HepG2 (cell line): ENCODE data around the gene IL21R. TPM values are rescaled to one million over a fixed set of nuclear protein-coding genes. Genes with fewer than 3 reads are reported as not detected.

Experiments used
- IKZF1 ChIP-seq: fragments of 450-650 bp; IDR thresholded peaks from 2 replicates; pipeline ENCODE4 v1.7.1; 2016
- PHF20 ChIP-seq: sonication (generic); formaldehyde crosslinking; IDR thresholded peaks from 2 replicates; pipeline ENCODE4 v1.5.0; 2020; ENCODE audit warnings: mild to moderate bottlenecking, missing genetic modification reagents
- SRSF9 ChIP-seq: fragments of 200-400 bp; formaldehyde crosslinking; IDR thresholded peaks from 2 replicates; pipeline ENCODE4 v1.6.1; 2018; ENCODE audit warnings: borderline replicate concordance, mild to moderate bottlenecking, low read depth, low read length; ENCODE audit not compliant: insufficient read depth, poor library complexity, severe bottlenecking
- THRA ChIP-seq: sonication (generic); formaldehyde crosslinking; IDR thresholded peaks from 2 replicates; pipeline ENCODE4 v1.4.0; 2020; ENCODE audit warnings: missing genetic modification reagents, borderline replicate concordance
- ZGPAT ChIP-seq: IDR thresholded peaks from 2 replicates; pipeline ENCODE4 v1.6.1; 2016; ENCODE audit warnings: mild to moderate bottlenecking
- ZNF235 ChIP-seq: sonication (generic); formaldehyde crosslinking; IDR thresholded peaks from 2 replicates; pipeline ENCODE4 v1.8.1; 2023; ENCODE audit warnings: mild to moderate bottlenecking, missing genetic modification reagents, borderline replicate concordance
- ZNF3 ChIP-seq: IDR thresholded peaks from 2 replicates; pipeline ENCODE4 v1.7.0; 2017; ENCODE audit warnings: inconsistent platforms
- ZNF367 ChIP-seq: sonication (generic); formaldehyde crosslinking; IDR thresholded peaks from 2 replicates; pipeline ENCODE4 v1.4.0; 2020; ENCODE audit warnings: missing genetic modification reagents, borderline replicate concordance
- ZNF646 ChIP-seq: sonication (generic); formaldehyde crosslinking; IDR thresholded peaks from 2 replicates; pipeline ENCODE4 v1.9.0; 2021; ENCODE audit warnings: mild to moderate bottlenecking, missing genetic modification reagents
- polyA plus RNA-seq, 8 experiments: library from polyadenylated mRNA; depleted of rRNA in 3 of 8; stranded (reverse) in 7 of 8; unstranded in 1 of 8; fragments of >200 nt; fragmentation: Illumina TruSeq in 4 of 8; extraction: Trizol in 4 of 8; gene quantifications; 2 replicates each; pipeline versions ENCODE4 v1.2.1 to v1.2.3, GENCODE V29; 2011 to 2016; ENCODE audit warnings: low read depth in 4 of 8, missing spikeins in 1 of 8, mixed read lengths in 1 of 8; ENCODE audit not compliant: insufficient read depth in 1 of 8
- total RNA-seq, 5 experiments: library from RNA; depleted of rRNA; stranded (reverse); fragments of >200 nt; fragmentation: Illumina TruSeq; extraction: Trizol; gene quantifications; 2 replicates each; pipeline ENCODE4 v1.2.3, GENCODE V29; 2016; ENCODE audit warnings: low read depth in 1 of 5

IL21R gene
- total and polyA plus RNA-seq, 2 of the 13 experiments (the other 11 are each of a cell fraction or from before 2014, with no cell fraction given) = 0.49 to 0.64 TPM

GRCh38 chr16:27377666-27378485, 24.1 kb upstream of the IL21R start (continued):
- TF ChIP-seq ZNF646 (CRISPR knock-in tag) (no peak), ZGPAT (no peak), THRA (no peak), ZNF235 (no peak), IKZF1 (no peak), ZNF367 (no peak), SRSF9 (no peak), PHF20 (CRISPR knock-in tag) (no peak), ZNF3 (CRISPR knock-in tag) (no peak)
